Hepatocyte (in vitro differentiated cells): ENCODE measurements around the gene ALOX12. TPM values are rescaled to one million over a fixed set of nuclear protein-coding genes. Genes with fewer than 3 reads are reported as not detected.

ENCODE experiments used
- DNase-seq: peaks from one replicate; pipeline ENCODE4 v3.0.0-alpha.2; 2016; ENCODE audit warnings: low spot score
- H2AFZ ChIP-seq: fragments of 200-600 bp; sonication (generic); 2 replicates; pipeline ENCODE4 v1.6.0; 2016; ENCODE audit warnings: antibody characterized with exemption, mild to moderate bottlenecking
- H3K27ac ChIP-seq: fragments of 200-600 bp; sonication (generic); 2 replicates; pipeline ENCODE4 v1.5.1; 2016; ENCODE audit warnings: mild to moderate bottlenecking
- H3K27me3 ChIP-seq: fragments of 200-600 bp; sonication (generic); 2 replicates; pipeline ENCODE4 v1.6.1; 2016
- H3K36me3 ChIP-seq: fragments of 200-600 bp; sonication (generic); replicated peaks from 2 replicates; pipeline ENCODE4 v1.5.1; 2016; ENCODE audit warnings: low read depth; ENCODE audit not compliant: insufficient read depth
- H3K4me1 ChIP-seq: fragments of 200-600 bp; sonication (generic); 2 replicates; pipeline ENCODE4 v1.5.1; 2016; ENCODE audit warnings: mild to moderate bottlenecking, moderate library complexity; ENCODE audit not compliant: insufficient read depth
- H3K4me2 ChIP-seq: fragments of 200-600 bp; sonication (generic); 2 replicates; pipeline ENCODE4 v1.6.0; 2016
- H3K4me3 ChIP-seq: fragments of 200-600 bp; sonication (generic); 2 replicates; pipeline ENCODE4 v1.5.1; 2016; ENCODE audit warnings: mild to moderate bottlenecking
- H3K79me2 ChIP-seq: fragments of 200-600 bp; sonication (generic); 2 replicates; pipeline ENCODE4 v1.6.0; 2017; ENCODE audit warnings: mild to moderate bottlenecking
- H3K9me2 ChIP-seq: fragments of 200-600 bp; sonication (generic); replicated peaks from 2 replicates; pipeline ENCODE4 v1.6.0; 2017; ENCODE audit warnings: mild to moderate bottlenecking; ENCODE audit not compliant: insufficient read depth
- H3K9me3 ChIP-seq: fragments of 200-600 bp; sonication (generic); 2 replicates; pipeline ENCODE4 v1.5.1; 2016; ENCODE audit warnings: low read depth, mild to moderate bottlenecking
- H4K20me1 ChIP-seq: fragments of 200-600 bp; sonication (generic); 2 replicates; pipeline ENCODE4 v1.6.0; 2016; ENCODE audit warnings: mild to moderate bottlenecking; ENCODE audit not compliant: insufficient read depth, poor library complexity, severe bottlenecking
- CTCF ChIP-seq: fragments of 200-600 bp; sonication (generic); IDR thresholded peaks from 2 replicates; pipeline ENCODE4 v1.5.1; 2016; ENCODE audit warnings: antibody characterized with exemption, mild to moderate bottlenecking; ENCODE audit not compliant: poor library complexity
- EZH2 ChIP-seq: fragments of 200-600 bp; sonication (generic); IDR thresholded peaks from 2 replicates; pipeline ENCODE4 v1.6.1; 2016; ENCODE audit warnings: antibody characterized with exemption, mild to moderate bottlenecking, borderline replicate concordance
- EZH2phosphoT487 ChIP-seq: fragments of 200-600 bp; sonication (generic); IDR thresholded peaks from one replicate; pipeline ENCODE4 v1.6.1; 2018; ENCODE audit warnings: antibody characterized with exemption, mild to moderate bottlenecking, low read depth, moderate library complexity; ENCODE audit not compliant: unreplicated experiment, severe bottlenecking
- WGBS: methylation state at CpG from one replicate; pipeline ENCODE4 v1.1.6; 2016; ENCODE audit warnings: low lambda C conversion rate; ENCODE audit errors: missing lambda C conversion rate; 5-methylcytosine and 5-hydroxymethylcytosine counted together
- polyA plus RNA-seq: library from polyadenylated mRNA; unstranded; fragments of >200 nt; fragmentation: Nextera tagmentation; extraction: Ambion mirVana; gene quantifications from 2 replicates; pipeline ENCODE4 v1.2.1, GENCODE V29; 2016
- total RNA-seq: library from RNA; depleted of rRNA; stranded (reverse); fragments of >200 nt; gene quantifications from 2 replicates; pipeline ENCODE4 v1.2.3, GENCODE V29; 2014

ALOX12 gene
- total and polyA plus RNA-seq, 2 experiments from 2014 or later: 0.33 TPM; not detected in 1

GRCh38 chr17:7034955-7035590 is 39.2 kb downstream of the ALOX12 start:
- Histone ChIP-seq H4K20me1 (no peaks in the 10 kb centered on the region), H3K4me2 (peak overlapping the region; percentile 89), H3K27me3 (no peaks in the 10 kb centered on the region), H2AFZ (peak overlapping the region; percentile 54), H3K79me2 (peaks cover 9% of the 10 kb centered on the region), H3K9me3 (no peaks in the 10 kb centered on the region), H3K4me1 (peaks cover 7% of the 10 kb centered on the region), H3K27ac (peak overlapping the region; percentile 90), H3K36me3 (no peaks in the 10 kb centered on the region), H3K4me3 (peak overlapping the region; percentile 39), H3K9me2 (no peaks in the 10 kb centered on the region)
- WGBS: 22% methylated on average over 7 of the region's 7 CpGs
- TF ChIP-seq EZH2: no peak
- TF ChIP-seq CTCF: no peak
- no peak for TF ChIP-seq EZH2phosphoT487
- no peak for DNase-seq

- 1% methylated on average over 46 of the region's 52 CpGs for WGBS
- Histone ChIP-seq H3K4me1 (peaks cover 7% of the 10 kb centered on the region), H3K9me2 (no peaks in the 10 kb centered on the region), H2AFZ (peak within 1 kb of the TSS; percentile 59), H3K79me2 (peaks cover 9% of the 10 kb centered on the region), H4K20me1 (no peaks in the 10 kb centered on the region), H3K4me2 (peak within 1 kb of the TSS; percentile 89), H3K27ac (peak within 1 kb of the TSS; percentile 90), H3K27me3 (no peaks in the 10 kb centered on the region), H3K9me3 (no peaks in the 10 kb centered on the region), H3K4me3 (peak within 1 kb of the TSS; percentile 61), H3K36me3 (no peaks in the 10 kb centered on the region)
- TF ChIP-seq CTCF (peak; percentile 10), EZH2phosphoT487 (no peak), EZH2 (no peak)
- DNase-seq: peak; percentile 99
Observed at GRCh38 chr17:7035591-7036368, 39.9 kb downstream of the ALOX12 start, which contains the start of gene SLC16A13. Gene SLC16A13, plus strand, starts transcription at chr17:7036015. Its CDS starts 368 bp downstream, at chr17:7036383.

- Histone ChIP-seq H3K9me2 (no peaks in the 10 kb centered on the region), H3K9me3 (no peaks in the 10 kb centered on the region), H3K4me2 (peak overlapping the region; percentile 89), H2AFZ (no peak overlapping the region), H3K27ac (peak overlapping the region; percentile 23), H3K79me2 (peaks cover 9% of the 10 kb centered on the region), H4K20me1 (no peaks in the 10 kb centered on the region), H3K4me1 (peaks cover 17% of the 10 kb centered on the region), H3K36me3 (no peaks in the 10 kb centered on the region), H3K4me3 (no peak overlapping the region), H3K27me3 (peaks cover 12% of the 10 kb centered on the region)
- WGBS: 86% methylated on average over 19 of the region's 19 CpGs
- no peak for TF ChIP-seq CTCF
- no peak for TF ChIP-seq EZH2phosphoT487
- TF ChIP-seq EZH2: no peak
- no peak for DNase-seq
Observed at GRCh38 chr17:7038025-7038862, 42.4 kb downstream of the ALOX12 start.
